Smooth muscle cell (in vitro differentiated cells): ENCODE measurements around the gene CCDC40. TPM values are rescaled to one million over a fixed set of nuclear protein-coding genes. Genes with fewer than 3 reads are reported as not detected.

Source experiments
- DNase-seq: peaks from one replicate; lab custom pipeline; 2025; ENCODE audit not compliant: unreplicated experiment; lab: John Stamatoyannopoulos, UW
- H2AFZ ChIP-seq: fragments of 200-600 bp; sonication (generic); 2 replicates; pipeline ENCODE4 v1.6.0; 2016; ENCODE audit warnings: antibody characterized with exemption, low read depth, mild to moderate bottlenecking
- H3F3A ChIP-seq: fragments of 200-600 bp; sonication (generic); 2 replicates; pipeline ENCODE4 v1.6.0; 2017; ENCODE audit warnings: antibody characterized with exemption, low read depth
- H3K27ac ChIP-seq: fragments of 200-600 bp; sonication (generic); 2 replicates; pipeline ENCODE4 v1.5.1; 2016; ENCODE audit warnings: low read depth, mild to moderate bottlenecking
- H3K27me3 ChIP-seq: fragments of 200-600 bp; sonication (generic); 2 replicates; pipeline ENCODE4 v1.6.1; 2016; ENCODE audit warnings: low read depth, mild to moderate bottlenecking
- H3K36me3 ChIP-seq: fragments of 200-600 bp; sonication (generic); 2 replicates; pipeline ENCODE4 v1.5.1; 2016; ENCODE audit warnings: low read depth
- H3K4me1 ChIP-seq: fragments of 200-600 bp; sonication (generic); 2 replicates; pipeline ENCODE4 v1.5.1; 2016; ENCODE audit warnings: low read depth
- H3K4me2 ChIP-seq: fragments of 200-600 bp; sonication (generic); 2 replicates; pipeline ENCODE4 v1.6.0; 2016; ENCODE audit warnings: mild to moderate bottlenecking
- H3K4me3 ChIP-seq: fragments of 200-600 bp; sonication (generic); 2 replicates; pipeline ENCODE4 v1.5.1; 2016; ENCODE audit warnings: mild to moderate bottlenecking
- H3K79me2 ChIP-seq: fragments of 200-600 bp; sonication (generic); 2 replicates; pipeline ENCODE4 v1.6.0; 2016; ENCODE audit warnings: low read depth, mild to moderate bottlenecking
- H3K9ac ChIP-seq: fragments of 200-600 bp; sonication (generic); 2 replicates; pipeline ENCODE4 v1.6.0; 2016; ENCODE audit warnings: low read depth
- H3K9me3 ChIP-seq: fragments of 200-600 bp; sonication (generic); replicated peaks from 2 replicates; pipeline ENCODE4 v1.5.1; 2016; ENCODE audit warnings: low read depth
- H4K20me1 ChIP-seq: fragments of 200-600 bp; sonication (generic); 2 replicates; pipeline ENCODE4 v1.6.0; 2016; ENCODE audit warnings: low read depth
- CTCF ChIP-seq: fragments of 200-600 bp; sonication (generic); IDR thresholded peaks from 2 replicates; pipeline ENCODE4 v1.5.1; 2017; ENCODE audit warnings: borderline replicate concordance, mild to moderate bottlenecking, antibody characterized with exemption; ENCODE audit not compliant: insufficient read depth, poor library complexity, severe bottlenecking
- WGBS: methylation state at CpG from one replicate; pipeline ENCODE4 v1.1.7; 2016; ENCODE audit warnings: low lambda C conversion rate; 5-methylcytosine and 5-hydroxymethylcytosine counted together
- polyA plus RNA-seq: library from polyadenylated mRNA; unstranded; fragments of >200 nt; fragmentation: Nextera tagmentation; extraction: Ambion mirVana; gene quantifications from 2 replicates; pipeline ENCODE4 v1.2.1, GENCODE V29; 2016
- total RNA-seq: library from RNA; depleted of rRNA; stranded (reverse); fragments of >200 nt; gene quantifications from 2 replicates; pipeline ENCODE4 v1.2.3, GENCODE V29; 2014

The CCDC40 gene
- total and polyA plus RNA-seq, 2 experiments from 2014 or later, result 0.81 to 5.9 TPM

DNA sequence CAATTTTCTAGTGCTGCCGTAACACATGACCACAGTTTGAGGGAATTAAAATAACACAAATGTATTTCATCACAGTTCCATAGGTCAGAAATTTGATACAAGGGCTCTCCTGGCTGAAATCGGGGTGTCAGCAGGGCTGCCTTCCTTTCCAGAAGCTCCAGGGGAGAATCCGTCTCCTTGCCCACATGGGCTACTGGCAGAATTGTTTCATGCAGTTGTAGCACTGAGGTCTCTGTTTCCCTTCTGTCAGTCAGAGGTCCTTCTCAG lies 89.9 kb downstream of the CCDC40 start:
- Histone ChIP-seq H3K27ac (no peak overlapping the region), H4K20me1 (no peaks in the 10 kb centered on the region), H3F3A (no peaks in the 10 kb centered on the region), H3K4me2 (no peak overlapping the region), H3K79me2 (no peaks in the 10 kb centered on the region), H3K4me3 (no peak overlapping the region), H3K27me3 (no peaks in the 10 kb centered on the region), H3K9me3 (no peaks in the 10 kb centered on the region), H3K4me1 (peaks cover 11% of the 10 kb centered on the region), H3K36me3 (no peaks in the 10 kb centered on the region), H2AFZ (no peak overlapping the region), H3K9ac (no peak overlapping the region)
- 90% methylated on average over 3 of the region's 3 CpGs for WGBS
- DNase-seq, result no peak
- TF ChIP-seq CTCF, result no peak

DNA sequence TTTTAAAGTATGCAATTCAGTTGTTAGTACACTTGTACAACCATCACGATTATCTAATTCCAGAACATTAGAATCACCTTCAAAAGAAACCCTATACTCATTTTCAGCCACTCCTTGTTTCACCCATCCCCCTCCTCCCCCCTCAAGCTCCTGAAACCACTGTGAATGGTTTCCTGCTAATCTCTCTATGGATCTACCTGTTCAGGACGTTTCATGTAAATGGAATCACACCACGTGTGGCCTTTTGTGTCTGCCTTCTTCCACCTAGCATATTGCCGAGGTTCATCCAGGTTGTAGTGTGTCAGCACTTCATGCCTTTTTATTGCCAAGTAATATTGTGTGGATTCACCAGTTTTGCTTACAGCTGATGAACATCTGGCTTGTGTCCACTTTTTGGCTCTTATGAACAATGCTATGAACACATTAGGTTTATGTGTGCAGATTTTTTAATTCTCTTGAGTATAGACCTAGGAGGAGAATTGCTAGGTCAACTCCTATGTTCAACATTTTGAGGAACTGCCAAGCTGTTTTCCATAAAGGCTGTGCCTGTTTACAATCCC lies 92.6 kb downstream of the CCDC40 start:
- H3F3A ChIP-seq, result no peaks in the 10 kb centered on the region
- DNase-seq, result no peak
- H3K4me3 ChIP-seq, result no peak overlapping the region
- H3K9ac ChIP-seq, result no peak overlapping the region
- no peak for TF ChIP-seq CTCF
- H2AFZ ChIP-seq, result no peak overlapping the region
- no peaks in the 10 kb centered on the region for H3K36me3 ChIP-seq
- no peak overlapping the region for H3K27ac ChIP-seq
- no peaks in the 10 kb centered on the region for H3K27me3 ChIP-seq
- no peaks in the 10 kb centered on the region for H3K9me3 ChIP-seq
- peaks cover 7% of the 10 kb centered on the region for H3K4me1 ChIP-seq
- 44% methylated on average over 4 of the region's 4 CpGs for WGBS
- H3K79me2 ChIP-seq, result no peaks in the 10 kb centered on the region
- no peaks in the 10 kb centered on the region for H4K20me1 ChIP-seq
- H3K4me2 ChIP-seq, result no peak overlapping the region

- Histone ChIP-seq H3K36me3 (peaks cover 13% of the 10 kb centered on the region), H2AFZ (no peak overlapping the region), H3F3A (no peaks in the 10 kb centered on the region), H3K4me1 (no peaks in the 10 kb centered on the region), H3K4me2 (no peak overlapping the region), H3K4me3 (no peak overlapping the region), H4K20me1 (no peaks in the 10 kb centered on the region), H3K9ac (no peak overlapping the region), H3K79me2 (no peaks in the 10 kb centered on the region), H3K9me3 (no peaks in the 10 kb centered on the region), H3K27me3 (no peaks in the 10 kb centered on the region), H3K27ac (no peak overlapping the region)
- DNase-seq, result no peak
- no peak for TF ChIP-seq CTCF
- WGBS, result 98% methylated on average over 3 of the region's 3 CpGs
These were observed 94.5 kb downstream of the CCDC40 start for GRCh38 chr17:80130992-80131391.

GRCh38 chr17:80132906-80133625 lies 96.6 kb downstream of the CCDC40 start:
- no peaks in the 10 kb centered on the region for H4K20me1 ChIP-seq
- 93% methylated on average over 5 of the region's 5 CpGs for WGBS
- H3K79me2 ChIP-seq, result no peaks in the 10 kb centered on the region
- no peak overlapping the region for H3K27ac ChIP-seq
- no peaks in the 10 kb centered on the region for H3F3A ChIP-seq
- no peak for TF ChIP-seq CTCF
- H3K4me1 ChIP-seq, result no peaks in the 10 kb centered on the region
- no peak overlapping the region for H3K4me2 ChIP-seq
- no peak for DNase-seq
- H3K27me3 ChIP-seq, result no peaks in the 10 kb centered on the region
- H3K36me3 ChIP-seq, result peaks cover 21% of the 10 kb centered on the region
- H3K4me3 ChIP-seq, result no peak overlapping the region
- no peaks in the 10 kb centered on the region for H3K9me3 ChIP-seq
- H3K9ac ChIP-seq, result no peak overlapping the region
- no peak overlapping the region for H2AFZ ChIP-seq
